Stimulated activated CD4-positive, alpha-beta T cell treated with anti-CD3 and anti-CD28 coated beads, Interleukin-4, amount 100 ng/mL, for 24 hours (primary cell): ENCODE data around the gene GLO1.
A peak's percentile ranks its signal among the peaks of the same experiment; 100 is the strongest.

Source experiments
- DNase-seq: peaks from one replicate; pipeline ENCODE4 v3.0.0-alpha.2; 2020

The GLO1 gene

GRCh38 chr6:38702558-38703397 lies at the start of gene GLO1:
Gene GLO1 (minus strand): TSS chr6:38703145. CDS start chr6:38703054, 91 bp downstream.
- DNase-seq = peak; percentile 97

GRCh38 chr6:38750968-38751615 lies 48.1 kb upstream of the GLO1 start:
- DNase-seq = peak; percentile 64

GRCh38 chr6:38749473-38749872 lies 46.5 kb upstream of the GLO1 start:
- no peak for DNase-seq

- no peak for DNase-seq
Measured at GRCh38 chr6:38739532-38739931, 36.6 kb upstream of the GLO1 start.

- DNase-seq = no peak
Measured at GRCh38 chr6:38738261-38738660, 35.3 kb upstream of the GLO1 start.

- DNase-seq = no peak
Measured at GRCh38 chr6:38736951-38737350, 34.0 kb upstream of the GLO1 start.

- DNase-seq = no peak
Measured at GRCh38 chr6:38730140-38730862, 27.4 kb upstream of the GLO1 start.

- DNase-seq = no peak
Measured at GRCh38 chr6:38728203-38728602, 25.3 kb upstream of the GLO1 start.

GRCh38 chr6:38725414-38726183 lies 22.7 kb upstream of the GLO1 start:
- no peak for DNase-seq

GRCh38 chr6:38724343-38724742 lies 21.4 kb upstream of the GLO1 start:
- DNase-seq = no peak

GRCh38 chr6:38723783-38724182 lies 20.8 kb upstream of the GLO1 start:
- DNase-seq = no peak

GRCh38 chr6:38722727-38723334 lies 19.9 kb upstream of the GLO1 start:
- DNase-seq = no peak

- no peak for DNase-seq
Measured at GRCh38 chr6:38722038-38722437, 19.1 kb upstream of the GLO1 start.

GRCh38 chr6:38720295-38720694 lies 17.4 kb upstream of the GLO1 start:
- DNase-seq = no peak

- DNase-seq = no peak
Measured at GRCh38 chr6:38719358-38719757, 16.4 kb upstream of the GLO1 start.

- DNase-seq = no peak
Measured at GRCh38 chr6:38716825-38717224, 13.9 kb upstream of the GLO1 start.

- no peak for DNase-seq
Measured at GRCh38 chr6:38715016-38715689, 12.2 kb upstream of the GLO1 start, which contains the start of gene DNAH8. Gene DNAH8 (plus strand): TSS chr6:38715311. CDS start chr6:38722810, 7,499 bp downstream.

- peak; percentile 19 for DNase-seq
Measured at GRCh38 chr6:38714239-38715015, 11.5 kb upstream of the GLO1 start.

GRCh38 chr6:38713812-38714211 lies 10.9 kb upstream of the GLO1 start:
- DNase-seq = peak; percentile 62

GRCh38 chr6:38708496-38708895 lies 5.6 kb upstream of the GLO1 start:
- no peak for DNase-seq

GRCh38 chr6:38705924-38706323 lies 3.0 kb upstream of the GLO1 start:
- DNase-seq = no peak
